ACHN (cell line): Measurements from ENCODE around the gene SMAD4.
"Not testable (repeated sequence)": the region's sequence is repeated elsewhere in the genome, so short reads cannot be mapped to it uniquely, and the experiment has no call there.

Experiments used
- DNase-seq: peaks from one replicate; pipeline ENCODE4 v3.0.0-alpha.2; 2015
- in situ Hi-C: cut with HindIII; loops from 2 replicates; pipeline ENCODE4 v1.10.0; 2017; ENCODE audit warnings: low sequenced_read_pairs, low pct_ligation_motif_present, low pct_unique_long_range_greater_than_20kb

The SMAD4 gene

GRCh38 chr18:51053814-51054213 is 23.8 kb downstream of the SMAD4 start:
- DNase-seq: peak; percentile 22
- in situ Hi-C loops: no loop called here

DNA sequence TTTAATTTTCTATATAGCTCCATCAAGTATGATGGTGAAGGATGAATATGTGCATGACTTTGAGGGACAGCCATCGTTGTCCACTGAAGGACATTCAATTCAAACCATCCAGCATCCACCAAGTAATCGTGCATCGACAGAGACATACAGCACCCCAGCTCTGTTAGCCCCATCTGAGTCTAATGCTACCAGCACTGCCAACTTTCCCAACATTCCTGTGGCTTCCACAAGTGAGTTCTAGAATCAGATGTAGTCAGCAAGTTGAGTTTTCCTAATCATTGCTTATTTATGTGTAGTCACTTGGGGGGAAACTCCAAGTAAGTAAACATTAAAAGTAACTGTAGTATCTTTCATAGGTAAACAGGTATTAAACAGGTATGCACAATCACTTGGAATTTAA is 24.8 kb downstream of the SMAD4 start:
- DNase-seq: no peak
- in situ Hi-C loops: no loop called here

DNA sequence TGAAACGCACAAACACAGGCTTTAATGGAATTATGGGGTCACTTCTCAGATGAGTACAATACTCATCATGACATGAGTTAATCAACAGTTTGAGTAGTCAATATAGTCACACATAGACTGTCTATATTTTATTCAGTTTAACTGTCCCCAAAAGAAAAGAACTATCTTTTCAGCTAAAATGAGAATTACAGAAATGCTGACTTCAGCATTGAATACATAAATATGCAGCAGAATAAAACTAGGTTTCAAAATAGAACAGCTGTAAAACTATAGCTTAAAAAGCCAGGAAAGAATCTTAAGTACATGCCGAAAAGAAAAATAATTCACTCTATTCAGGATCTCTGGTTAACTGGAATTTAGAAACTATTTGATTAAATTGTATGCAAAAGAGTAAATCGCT is 30.0 kb downstream of the SMAD4 start:
- DNase-seq: no peak

GRCh38 chr18:51064256-51064655 is 34.2 kb downstream of the SMAD4 start:
- in situ Hi-C loops: no loop called here

More for the DNA sequence above, 30.0 kb downstream of the SMAD4 start:
- in situ Hi-C loops: no loop called here

DNA sequence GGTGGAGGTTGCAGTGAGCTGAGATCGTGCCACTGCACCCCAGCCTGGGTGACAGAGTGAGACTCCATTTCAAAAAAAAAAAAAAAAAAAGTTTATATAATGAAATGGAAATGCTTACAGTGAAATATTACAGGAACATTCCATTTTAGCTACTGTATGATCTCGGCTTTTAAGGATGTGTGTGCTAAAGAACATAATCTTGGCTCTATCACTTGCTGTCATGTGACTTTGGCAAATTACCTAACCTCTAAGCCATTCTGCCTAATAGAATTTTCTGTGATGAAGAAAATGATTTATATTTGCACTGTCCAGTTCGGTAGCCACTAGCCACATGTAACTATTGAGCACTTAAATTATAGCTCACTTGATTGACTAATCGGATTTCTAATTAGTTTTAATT is 36.3 kb downstream of the SMAD4 start:
- in situ Hi-C loops: no loop called here
- DNase-seq: no peak

More at GRCh38 chr18:51064256-51064655, 34.2 kb downstream of the SMAD4 start:
- no peak for DNase-seq

- peak; percentile 46 for DNase-seq
- in situ Hi-C loops: no loop called here
These were observed 38.1 kb downstream of the SMAD4 start for GRCh38 chr18:51068105-51068504.

- no peak for DNase-seq
- in situ Hi-C loops: no loop called here
These were observed 39.9 kb downstream of the SMAD4 start for GRCh38 chr18:51069885-51070284.

DNA sequence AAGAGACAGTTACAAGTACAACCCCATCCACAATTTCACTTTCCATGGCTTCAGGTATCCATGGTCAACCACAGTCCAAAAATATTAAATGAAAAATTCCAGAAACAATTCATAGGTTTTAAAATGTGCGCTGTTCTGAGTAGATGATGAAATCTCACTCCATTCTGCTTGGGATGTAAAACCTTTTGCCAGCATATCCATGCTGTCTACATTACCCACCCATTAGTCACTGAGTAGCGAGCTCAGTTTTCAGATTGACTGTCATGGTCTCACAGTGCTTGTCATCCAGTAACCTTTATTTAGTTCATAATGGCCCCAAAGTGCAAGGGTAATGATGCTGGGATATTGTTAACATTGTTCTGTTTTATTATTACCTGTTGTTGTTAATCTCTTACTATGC is 40.5 kb downstream of the SMAD4 start:
- in situ Hi-C loops: no loop called here
- peak; percentile 13 for DNase-seq

DNA sequence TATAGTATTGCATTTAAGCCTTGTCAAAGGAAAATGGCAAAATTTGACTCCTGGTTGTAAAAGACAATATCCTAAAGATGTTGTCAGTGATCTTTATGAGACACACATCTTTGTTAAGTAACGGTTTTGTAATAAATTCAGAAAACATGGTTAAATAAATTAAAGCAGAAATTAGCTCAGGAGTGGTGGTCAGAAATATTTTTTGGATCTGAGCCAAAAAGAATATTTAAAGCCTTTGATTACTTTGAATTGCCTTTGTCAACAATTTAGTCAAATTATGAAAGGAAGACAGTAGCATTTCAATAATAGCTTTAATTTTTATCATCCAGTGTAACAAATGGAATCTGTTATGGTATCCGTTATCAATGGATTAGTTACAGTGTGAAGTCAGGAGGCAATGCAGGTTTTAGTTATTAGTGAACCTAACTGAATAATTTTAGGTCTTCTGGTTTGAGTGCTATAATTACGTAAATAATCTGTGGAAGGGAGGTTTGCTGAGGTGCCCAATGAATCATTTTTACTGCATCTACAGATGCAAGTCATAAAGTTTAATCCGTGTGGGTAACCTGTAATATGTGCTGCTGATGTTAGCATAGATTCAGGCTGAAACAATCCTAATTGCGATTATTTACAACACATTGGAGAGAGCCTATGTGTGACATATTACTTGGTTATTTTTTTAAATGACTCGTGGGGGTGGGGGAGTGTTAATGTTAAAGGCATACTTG is 42.7 kb downstream of the SMAD4 start:
- DNase-seq: no peak
- in situ Hi-C loops: no loop called here

- no peak for DNase-seq
These were observed 44.6 kb downstream of the SMAD4 start for GRCh38 chr18:51074605-51075004.

DNA sequence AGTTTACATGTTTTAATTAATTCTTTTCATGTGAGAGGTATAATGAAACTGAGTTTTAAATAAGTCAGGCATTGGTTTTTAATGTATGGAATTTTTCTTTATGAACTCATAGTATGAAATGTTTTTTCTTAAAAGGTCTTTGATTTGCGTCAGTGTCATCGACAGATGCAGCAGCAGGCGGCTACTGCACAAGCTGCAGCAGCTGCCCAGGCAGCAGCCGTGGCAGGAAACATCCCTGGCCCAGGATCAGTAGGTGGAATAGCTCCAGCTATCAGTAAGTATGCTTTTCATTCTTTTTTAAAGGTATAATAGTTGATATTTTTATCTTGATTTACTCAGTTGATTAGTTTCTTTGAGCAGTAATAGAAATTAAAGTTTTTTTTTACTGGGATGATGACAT is 46.5 kb downstream of the SMAD4 start:
- no peak for DNase-seq
- in situ Hi-C loops: no loop called here

More at GRCh38 chr18:51074605-51075004, 44.6 kb downstream of the SMAD4 start:
- in situ Hi-C loops: no loop called here

- in situ Hi-C loops: no loop called here
- DNase-seq: no peak
These were observed 47.2 kb downstream of the SMAD4 start for GRCh38 chr18:51077217-51077616.

- DNase-seq: no peak
- in situ Hi-C loops: no loop called here
These were observed 48.0 kb downstream of the SMAD4 start for GRCh38 chr18:51078026-51078425.

- in situ Hi-C loops: no loop called here
- DNase-seq: no peak
These were observed 52.7 kb downstream of the SMAD4 start for GRCh38 chr18:51082571-51083267.

DNA sequence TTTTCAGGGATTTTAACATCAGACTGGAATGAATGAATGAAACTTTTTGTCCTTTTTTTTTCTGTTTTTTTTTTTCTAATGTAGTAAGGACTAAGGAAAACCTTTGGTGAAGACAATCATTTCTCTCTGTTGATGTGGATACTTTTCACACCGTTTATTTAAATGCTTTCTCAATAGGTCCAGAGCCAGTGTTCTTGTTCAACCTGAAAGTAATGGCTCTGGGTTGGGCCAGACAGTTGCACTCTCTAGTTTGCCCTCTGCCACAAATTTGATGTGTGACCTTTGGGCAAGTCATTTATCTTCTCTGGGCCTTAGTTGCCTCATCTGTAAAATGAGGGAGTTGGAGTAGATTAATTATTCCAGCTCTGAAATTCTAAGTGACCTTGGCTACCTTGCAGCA is 53.4 kb downstream of the SMAD4 start:
- DNase-seq: no peak
- in situ Hi-C loops: no loop called here

- no peak for DNase-seq
- in situ Hi-C loops: no loop called here
These were observed 58.4 kb downstream of the SMAD4 start for GRCh38 chr18:51088410-51088809.

GRCh38 chr18:51089691-51090090 is 59.7 kb downstream of the SMAD4 start:
- in situ Hi-C loops: no loop called here
- DNase-seq: no peak

DNA sequence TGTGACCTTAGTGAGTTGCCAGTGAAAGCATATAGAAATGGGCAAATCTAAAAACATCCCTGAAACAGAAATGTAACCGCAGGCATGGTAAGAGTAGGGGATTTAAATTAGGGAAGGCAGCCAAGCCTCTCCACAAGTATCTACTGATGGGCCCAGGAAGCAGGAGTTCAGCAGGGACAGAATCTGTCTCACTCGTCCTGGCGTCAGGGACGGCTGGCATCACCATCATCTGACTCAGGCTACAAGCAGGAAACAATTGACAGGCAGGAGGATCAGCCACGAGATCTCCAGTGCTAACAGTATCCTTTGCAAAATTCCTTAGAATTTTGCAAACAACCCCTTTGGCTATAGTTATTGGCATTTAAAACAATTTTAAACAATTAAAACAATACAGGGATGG is 61.3 kb downstream of the SMAD4 start:
- DNase-seq: no peak
- in situ Hi-C loops: no loop called here

DNA sequence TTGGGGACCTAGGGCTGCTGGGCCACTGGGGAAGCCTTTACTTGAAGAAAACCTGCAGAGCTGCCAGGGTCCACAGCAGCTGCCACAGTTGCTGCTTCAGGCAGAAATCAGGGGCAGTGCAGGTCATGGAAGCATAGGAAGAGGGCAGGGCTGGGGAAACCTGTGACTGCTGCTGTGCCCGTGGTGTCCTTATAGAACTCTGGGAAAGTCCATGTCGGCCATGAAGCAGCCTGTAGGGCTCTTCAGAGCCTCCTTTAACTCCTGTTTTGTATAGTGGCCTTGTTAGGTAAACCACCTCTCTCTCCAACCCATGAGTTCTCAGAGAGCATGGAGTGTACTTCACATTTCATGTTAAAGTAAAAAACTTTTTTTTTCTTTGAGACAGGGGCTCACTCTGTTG is 62.1 kb downstream of the SMAD4 start:
- no peak for DNase-seq
- in situ Hi-C loops: no loop called here

DNA sequence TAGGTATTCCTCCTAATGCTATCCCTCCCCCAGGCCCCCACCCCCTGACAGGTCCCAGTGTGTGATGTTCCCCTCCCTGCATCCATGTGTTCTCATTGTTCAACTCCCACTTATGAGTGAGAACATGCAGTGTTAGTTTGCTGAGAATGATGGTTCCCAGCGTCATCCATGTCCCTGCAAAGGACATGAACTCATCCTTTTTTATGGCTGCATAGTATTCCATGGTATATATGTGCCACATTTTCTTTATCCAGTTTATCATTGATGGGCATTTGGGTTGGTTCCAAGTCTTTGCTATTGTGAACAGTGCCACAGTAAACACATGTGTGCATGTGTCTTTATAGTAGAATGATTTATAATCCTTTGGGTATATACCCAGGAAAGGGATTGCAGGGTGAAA is 63.0 kb downstream of the SMAD4 start:
- DNase-seq, in situ Hi-C loops: not testable (repeated sequence)
